AG09319 (cell line): ENCODE measurements around the gene AMDHD2.

Source experiments
- DNase-seq: peaks from one replicate; pipeline ENCODE4 v3.0.0-alpha.2; 2010; ENCODE audit warnings: low read depth; ENCODE audit errors: extremely low read depth
- TF ChIP-seq, protein P1 (sequence below): IDR thresholded peaks from 2 replicates; pipeline ENCODE4 v1.5.1; 2011; ENCODE audit warnings: low read depth, mild to moderate bottlenecking, inconsistent platforms, low read length, moderate library complexity

Gene AMDHD2

DNA sequence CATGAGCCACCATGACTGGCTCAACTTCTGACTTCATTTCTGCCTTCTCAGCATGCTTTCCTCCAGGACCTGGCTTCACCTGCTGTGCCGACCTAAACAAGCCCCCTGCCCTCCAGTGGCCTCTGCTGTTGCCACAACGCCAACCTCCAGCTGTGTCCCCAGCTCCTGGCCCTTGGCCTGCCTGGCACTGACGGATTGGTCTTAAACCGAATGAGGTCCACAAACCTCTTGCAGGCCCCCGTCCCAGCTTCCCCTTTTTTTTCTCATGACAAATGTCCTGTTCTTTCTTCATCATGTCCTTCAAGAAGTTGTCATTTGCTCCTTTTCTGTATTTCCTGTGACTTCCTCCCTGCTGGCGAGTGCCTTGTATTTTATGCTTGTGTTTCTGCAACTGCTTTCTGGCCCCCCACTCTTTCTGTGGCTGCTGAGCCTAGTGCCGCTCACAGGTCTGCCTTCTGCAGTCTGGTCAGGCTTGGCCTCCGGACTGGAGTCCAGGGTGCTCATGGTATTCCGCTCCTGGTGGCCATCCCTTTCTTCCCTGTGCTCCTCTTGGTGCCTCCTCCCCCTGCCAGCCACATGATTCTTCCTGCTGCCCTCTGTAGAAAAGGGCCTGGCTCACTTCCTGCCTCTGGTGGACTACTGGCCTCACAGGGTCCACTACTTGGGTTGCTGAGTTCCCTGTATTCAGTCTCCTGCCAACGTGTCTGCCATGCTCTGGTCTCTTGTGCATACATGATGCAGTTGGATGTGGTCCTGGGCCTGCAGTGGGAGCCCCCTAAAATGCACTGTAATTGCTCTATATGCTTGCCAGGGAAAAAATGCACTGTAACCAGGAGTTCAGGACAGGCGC, 3.6 kb upstream of the AMDHD2 start:
- no peak for DNase-seq
- TF ChIP-seq, protein P1, sequence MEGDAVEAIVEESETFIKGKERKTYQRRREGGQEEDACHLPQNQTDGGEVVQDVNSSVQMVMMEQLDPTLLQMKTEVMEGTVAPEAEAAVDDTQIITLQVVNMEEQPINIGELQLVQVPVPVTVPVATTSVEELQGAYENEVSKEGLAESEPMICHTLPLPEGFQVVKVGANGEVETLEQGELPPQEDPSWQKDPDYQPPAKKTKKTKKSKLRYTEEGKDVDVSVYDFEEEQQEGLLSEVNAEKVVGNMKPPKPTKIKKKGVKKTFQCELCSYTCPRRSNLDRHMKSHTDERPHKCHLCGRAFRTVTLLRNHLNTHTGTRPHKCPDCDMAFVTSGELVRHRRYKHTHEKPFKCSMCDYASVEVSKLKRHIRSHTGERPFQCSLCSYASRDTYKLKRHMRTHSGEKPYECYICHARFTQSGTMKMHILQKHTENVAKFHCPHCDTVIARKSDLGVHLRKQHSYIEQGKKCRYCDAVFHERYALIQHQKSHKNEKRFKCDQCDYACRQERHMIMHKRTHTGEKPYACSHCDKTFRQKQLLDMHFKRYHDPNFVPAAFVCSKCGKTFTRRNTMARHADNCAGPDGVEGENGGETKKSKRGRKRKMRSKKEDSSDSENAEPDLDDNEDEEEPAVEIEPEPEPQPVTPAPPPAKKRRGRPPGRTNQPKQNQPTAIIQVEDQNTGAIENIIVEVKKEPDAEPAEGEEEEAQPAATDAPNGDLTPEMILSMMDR = no peak

DNA sequence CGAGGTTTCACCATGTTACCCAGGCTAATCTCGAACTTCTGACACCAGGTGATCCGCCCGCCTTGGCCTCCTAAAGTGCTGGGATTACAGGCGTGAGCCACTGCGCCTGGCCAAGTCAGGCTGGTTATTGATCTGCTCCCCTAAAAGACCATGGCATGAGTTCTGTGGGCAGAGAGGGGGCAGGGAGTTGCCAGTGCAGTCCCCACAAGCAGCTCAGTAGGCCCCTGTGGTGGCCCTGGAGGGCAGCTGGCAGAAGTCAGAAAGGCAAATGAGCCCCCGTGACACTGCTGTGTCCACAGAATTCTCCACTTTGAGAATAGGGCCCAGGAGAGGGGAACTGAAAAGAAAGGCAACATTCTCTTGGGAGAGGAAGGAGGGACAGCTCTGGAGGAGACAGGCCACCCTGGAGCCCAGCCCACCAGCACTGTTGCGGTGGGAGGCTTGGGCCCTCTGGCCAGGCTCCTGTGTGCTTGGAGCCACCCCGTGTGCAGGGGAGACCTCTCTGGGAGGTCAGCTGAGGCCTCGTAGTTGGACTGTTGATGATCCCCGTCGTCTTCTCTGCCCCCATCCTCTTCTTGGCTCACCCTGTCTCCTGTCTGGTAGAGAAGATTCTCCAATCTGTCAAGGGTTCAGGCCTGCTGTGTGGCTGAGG, 2.1 kb upstream of the AMDHD2 start:
- no peak for DNase-seq
- TF ChIP-seq, protein P1 = no peak

DNA sequence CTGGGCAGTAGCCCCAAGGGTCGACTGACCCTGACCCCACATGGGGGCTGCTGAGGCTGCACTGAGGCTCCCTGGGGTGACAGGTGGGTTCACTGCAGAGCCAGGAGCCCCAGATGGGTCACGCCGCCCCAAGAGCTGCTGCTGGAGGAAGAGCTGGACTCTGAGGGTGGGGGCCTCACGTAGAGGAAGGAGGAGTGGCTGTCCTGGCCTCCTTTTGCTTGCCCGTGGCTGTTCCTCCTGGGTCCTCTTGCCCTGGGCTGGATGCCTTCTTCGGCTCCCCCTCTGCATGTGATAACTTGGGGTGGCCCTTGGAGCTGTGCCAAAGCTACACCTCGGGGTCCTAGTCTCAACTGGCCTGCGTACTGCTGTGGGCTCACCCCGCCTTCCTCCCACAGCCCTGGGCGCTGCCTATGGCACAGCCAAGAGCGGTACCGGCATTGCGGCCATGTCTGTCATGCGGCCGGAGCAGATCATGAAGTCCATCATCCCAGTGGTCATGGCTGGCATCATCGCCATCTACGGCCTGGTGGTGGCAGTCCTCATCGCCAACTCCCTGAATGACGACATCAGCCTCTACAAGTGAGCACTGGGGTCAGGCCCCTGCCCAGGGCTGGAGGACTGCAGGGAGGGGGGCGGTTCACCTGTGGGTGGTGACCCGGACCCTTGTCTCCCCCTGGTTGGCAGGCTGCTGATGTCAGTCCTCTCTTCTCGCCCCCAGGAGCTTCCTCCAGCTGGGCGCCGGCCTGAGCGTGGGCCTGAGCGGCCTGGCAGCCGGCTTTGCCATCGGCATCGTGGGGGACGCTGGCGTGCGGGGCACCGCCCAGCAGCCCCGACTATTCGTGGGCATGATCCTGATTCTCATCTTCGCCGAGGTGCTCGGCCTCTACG, 1.1 kb upstream of the AMDHD2 start:
- DNase-seq = no peak
- TF ChIP-seq, protein P1 = no peak

DNA sequence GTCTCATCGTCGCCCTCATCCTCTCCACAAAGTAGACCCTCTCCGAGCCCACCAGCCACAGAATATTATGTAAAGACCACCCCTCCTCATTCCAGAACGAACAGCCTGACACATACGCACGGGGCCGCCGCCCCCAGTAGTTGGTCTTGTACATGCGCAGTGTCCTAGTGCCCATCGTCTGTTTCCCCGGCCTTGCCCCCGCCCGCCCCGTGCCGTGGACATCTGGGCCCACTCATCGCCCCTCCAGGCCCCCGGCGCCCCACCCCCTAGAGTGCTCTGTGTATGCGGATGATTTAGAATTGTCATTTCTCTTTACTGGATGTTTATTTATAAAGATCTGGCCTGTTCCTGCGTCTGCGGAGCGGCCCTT, 475 bp upstream of the AMDHD2 start:
- TF ChIP-seq, protein P1 = no peak
- no peak for DNase-seq

DNA sequence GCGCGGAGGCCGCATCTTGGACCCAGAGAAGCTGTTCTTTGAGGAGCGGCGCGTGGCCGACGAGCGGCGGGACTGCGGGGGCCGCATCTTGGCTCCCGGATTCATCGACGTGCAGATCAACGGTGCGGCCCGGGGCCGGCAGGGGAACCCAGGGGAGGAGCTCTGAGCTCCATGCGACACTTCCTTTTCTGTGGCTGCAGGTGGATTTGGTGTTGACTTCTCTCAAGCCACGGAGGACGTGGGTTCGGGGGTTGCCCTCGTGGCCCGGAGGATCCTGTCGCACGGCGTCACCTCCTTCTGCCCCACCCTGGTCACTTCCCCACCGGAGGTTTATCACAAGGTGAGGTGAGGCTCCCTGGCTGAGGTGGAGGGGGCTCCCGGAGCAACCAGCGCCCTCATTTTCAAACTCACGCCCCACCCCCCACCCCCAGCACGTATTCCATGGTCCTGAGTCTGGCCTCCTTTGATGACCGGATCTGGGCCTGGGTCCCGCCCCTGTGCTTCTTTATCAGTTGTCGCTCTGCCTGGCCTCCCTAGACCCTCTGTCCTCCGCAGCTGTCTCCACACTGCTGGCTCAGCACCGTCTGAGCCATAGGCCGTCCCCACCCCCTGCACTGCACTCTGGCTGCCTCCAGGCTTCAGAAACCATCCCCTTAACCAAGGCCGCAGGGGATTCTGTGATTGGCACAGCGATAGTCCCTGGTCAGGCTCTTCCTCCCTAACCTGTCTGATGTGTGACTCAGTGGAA, 787 bp downstream of the AMDHD2 start:
- no peak for DNase-seq
- TF ChIP-seq, protein P1 = no peak

DNA sequence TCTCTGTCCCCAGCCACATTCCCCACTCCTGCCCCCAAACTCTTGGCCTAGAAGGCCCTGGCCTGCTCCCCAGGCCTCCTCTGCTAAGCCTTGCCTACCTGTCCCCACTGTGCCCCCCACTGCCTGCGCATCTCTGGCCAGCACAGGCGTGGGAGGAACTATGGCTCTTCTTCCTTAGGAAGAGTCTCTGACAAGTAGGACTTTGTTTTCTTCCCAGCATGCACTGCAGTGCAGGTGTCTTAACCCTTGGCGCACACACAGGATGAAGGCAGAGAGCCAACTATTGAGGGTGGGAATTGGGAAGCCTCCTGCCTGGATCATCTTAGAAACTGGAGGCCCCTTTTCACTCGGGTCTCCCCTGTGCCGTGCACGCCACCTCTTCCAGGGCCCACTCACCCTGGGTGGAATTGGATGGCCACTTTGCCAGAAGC, 3.6 kb downstream of the AMDHD2 start:
- no peak for DNase-seq
- TF ChIP-seq, protein P1 = no peak
